CD4-positive, alpha-beta T cell treated with Interleukin-2 at 100 ng/mL for 4 hours (primary cell): ENCODE data around the gene PPP3R2.
"Not testable (repeated sequence)": the region's sequence is repeated elsewhere in the genome, so short reads cannot be mapped to it uniquely, and the experiment has no call there.

Experiments used
- DNase-seq: peaks from one replicate; pipeline ENCODE4 v3.0.0-alpha.2; 2020; ENCODE audit warnings: low spot score

The PPP3R2 gene

GRCh38 chr9:101594796-101595195 lies at the start of gene PPP3R2:
Gene PPP3R2 (minus strand): TSS chr9:101594969. CDS start chr9:101594921, 48 bp downstream.
- DNase-seq: no peak

GRCh38 chr9:101639785-101640665 lies 45.3 kb upstream of the PPP3R2 start:
- DNase-seq: no peak

- no peak for DNase-seq
These were observed 44.5 kb upstream of the PPP3R2 start for GRCh38 chr9:101639311-101639710.

GRCh38 chr9:101636247-101636646 lies 41.5 kb upstream of the PPP3R2 start:
- DNase-seq: no peak

- no peak for DNase-seq
These were observed 40.7 kb upstream of the PPP3R2 start for GRCh38 chr9:101635473-101635872.

- DNase-seq: no peak
These were observed 40.1 kb upstream of the PPP3R2 start for GRCh38 chr9:101634741-101635409.

GRCh38 chr9:101632611-101633010 lies 37.8 kb upstream of the PPP3R2 start:
- no peak for DNase-seq

GRCh38 chr9:101631892-101632291 lies 37.1 kb upstream of the PPP3R2 start:
- DNase-seq: no peak

- no peak for DNase-seq
These were observed 34.9 kb upstream of the PPP3R2 start for GRCh38 chr9:101629636-101630035.

- DNase-seq: no peak
These were observed 33.4 kb upstream of the PPP3R2 start for GRCh38 chr9:101628173-101628572.

- no peak for DNase-seq
These were observed 31.5 kb upstream of the PPP3R2 start for GRCh38 chr9:101626295-101626694.

- DNase-seq: no peak
These were observed 31.1 kb upstream of the PPP3R2 start for GRCh38 chr9:101625876-101626275.

- no peak for DNase-seq
These were observed 25.7 kb upstream of the PPP3R2 start for GRCh38 chr9:101620452-101620851.

- no peak for DNase-seq
These were observed 23.9 kb upstream of the PPP3R2 start for GRCh38 chr9:101618698-101619097.

- DNase-seq: no peak
These were observed 10.8 kb upstream of the PPP3R2 start for GRCh38 chr9:101605547-101605946.

GRCh38 chr9:101604296-101604695 lies 9.5 kb upstream of the PPP3R2 start:
- no peak for DNase-seq

- DNase-seq: peak; percentile 28
These were observed 7.4 kb upstream of the PPP3R2 start for GRCh38 chr9:101601904-101602765.

GRCh38 chr9:101593345-101593744 lies 1.4 kb downstream of the PPP3R2 start:
- DNase-seq: no peak

GRCh38 chr9:101592788-101593187 lies 2.0 kb downstream of the PPP3R2 start:
- DNase-seq: no peak

GRCh38 chr9:101591787-101592446 lies 2.9 kb downstream of the PPP3R2 start:
- DNase-seq: no peak

- DNase-seq: no peak
These were observed 3.9 kb downstream of the PPP3R2 start for GRCh38 chr9:101590901-101591300.

GRCh38 chr9:101590074-101590473 lies 4.7 kb downstream of the PPP3R2 start:
- not testable (repeated sequence) for DNase-seq
